DMS153 treated with DMSO at 0.1 percent for 48 hours (cell line): ENCODE results near the gene POGLUT3.
A peak's percentile ranks its signal among the peaks of the same experiment; 100 is the strongest.

Experiments used
- DNase-seq: peaks from one replicate; lab custom pipeline; 2025; ENCODE audit not compliant: unreplicated experiment; lab: John Stamatoyannopoulos, UW

The POGLUT3 gene

DNA sequence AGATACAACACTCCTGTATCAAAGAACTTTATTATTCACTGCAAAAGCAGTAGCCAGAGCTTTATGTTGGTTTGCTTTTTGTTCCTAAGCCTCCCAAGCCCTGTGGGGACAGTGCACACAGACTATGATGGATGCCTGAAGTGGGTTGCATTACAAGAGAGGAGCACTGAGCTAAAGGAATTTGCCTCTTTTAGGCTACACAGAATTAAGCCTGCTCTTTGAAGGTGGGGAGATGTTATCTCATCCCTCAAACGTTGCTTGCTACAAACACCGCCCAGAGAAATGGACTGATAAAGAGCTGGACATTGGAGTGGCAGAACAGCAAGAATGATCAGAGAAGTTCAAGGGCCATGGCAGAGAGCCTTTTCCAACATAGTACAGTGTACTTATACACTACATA lies 2.5 kb upstream of the POGLUT3 start:
- DNase-seq, result no peak

DNA sequence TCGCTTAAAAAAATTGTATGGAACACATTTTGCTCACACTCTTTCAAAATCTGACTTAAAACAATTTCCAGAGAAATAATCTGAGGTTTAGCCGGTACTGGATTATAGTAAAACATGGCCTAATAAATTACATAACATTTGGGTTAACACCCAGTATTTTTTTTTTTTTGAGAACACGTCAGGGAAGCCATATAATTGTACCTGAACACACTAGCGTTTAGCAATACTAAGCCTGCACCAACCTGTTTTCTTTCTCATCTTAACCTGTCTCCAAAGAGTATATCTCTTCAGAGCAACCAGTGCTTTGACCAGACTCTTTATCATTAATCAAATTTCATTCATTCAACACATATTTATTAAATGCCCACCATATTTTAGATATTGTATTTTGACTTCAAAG lies 2.0 kb upstream of the POGLUT3 start:
- DNase-seq, result no peak

GRCh38 chr11:108498816-108499408 lies 728 bp upstream of the POGLUT3 start:
- no peak for DNase-seq

GRCh38 chr11:108497317-108498045 lies 703 bp downstream of the POGLUT3 start:
- peak; percentile 79 for DNase-seq

GRCh38 chr11:108496643-108497256 lies 1.4 kb downstream of the POGLUT3 start:
- DNase-seq, result no peak

- DNase-seq, result no peak
Measured at GRCh38 chr11:108495326-108495725, 2.9 kb downstream of the POGLUT3 start.

- no peak for DNase-seq
Measured at GRCh38 chr11:108494182-108494581, 4.0 kb downstream of the POGLUT3 start.

GRCh38 chr11:108491936-108492335 lies 6.2 kb downstream of the POGLUT3 start:
- no peak for DNase-seq

DNA sequence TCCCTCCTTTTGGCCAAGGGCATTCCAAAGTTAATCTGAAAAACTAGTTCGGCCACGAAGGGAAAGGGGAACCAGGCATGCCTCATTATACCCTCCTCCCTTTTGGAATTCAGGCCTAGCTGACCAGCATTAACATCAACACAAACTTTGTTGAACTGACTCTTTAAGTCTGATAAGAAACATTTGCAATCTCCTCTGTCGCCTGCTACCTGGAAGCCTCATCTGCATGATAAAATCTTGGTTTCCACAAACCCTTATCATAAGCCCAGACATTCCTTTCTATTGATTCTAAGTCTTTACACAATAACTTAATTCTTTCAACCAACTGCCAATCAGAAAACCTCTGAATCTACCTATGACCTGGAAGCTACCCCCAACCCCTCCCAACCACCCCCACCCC lies 11.4 kb downstream of the POGLUT3 start:
- DNase-seq, result no peak

GRCh38 chr11:108486331-108486730 lies 11.9 kb downstream of the POGLUT3 start:
- no peak for DNase-seq

GRCh38 chr11:108483163-108483562 lies 15.0 kb downstream of the POGLUT3 start:
- DNase-seq, result no peak

- no peak for DNase-seq
Measured at GRCh38 chr11:108474664-108475463, 23.3 kb downstream of the POGLUT3 start.

DNA sequence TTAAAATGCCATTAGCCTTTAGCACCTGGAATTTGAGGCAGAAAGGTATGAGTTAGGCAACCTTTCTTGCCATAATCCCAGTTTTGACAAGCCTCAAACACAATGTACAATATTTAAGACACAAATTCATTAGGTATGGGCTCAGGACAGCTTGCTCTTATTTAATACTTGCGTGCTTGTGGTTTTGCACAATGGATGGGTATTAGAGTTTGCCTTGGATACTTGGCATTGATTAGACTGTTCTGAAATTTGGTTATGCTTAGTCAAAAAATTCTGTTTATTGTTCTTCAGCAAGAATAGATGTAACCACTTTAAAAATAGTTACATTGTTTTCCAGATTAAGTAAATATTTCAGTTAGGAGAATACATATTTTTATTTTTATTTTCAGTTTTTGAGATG lies 25.5 kb downstream of the POGLUT3 start:
- no peak for DNase-seq

DNA sequence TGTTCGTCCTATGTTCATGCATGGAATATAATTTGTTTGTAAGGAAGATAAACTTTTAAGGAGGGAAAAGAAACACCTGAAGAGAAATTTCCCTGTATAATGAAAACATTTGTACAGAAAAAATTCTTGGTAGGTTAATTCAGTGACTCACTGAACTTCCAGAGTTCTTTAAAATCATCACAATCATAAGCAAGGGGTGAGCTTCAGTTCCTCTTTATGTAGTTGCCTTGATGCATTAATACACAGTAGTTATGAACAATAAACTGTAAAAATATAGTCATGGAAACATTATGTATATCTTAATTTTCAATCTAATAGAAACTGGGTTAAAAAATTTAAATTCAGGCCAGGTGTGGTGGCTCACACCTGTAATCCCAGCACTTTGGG lies 29.7 kb downstream of the POGLUT3 start:
- DNase-seq, result no peak

DNA sequence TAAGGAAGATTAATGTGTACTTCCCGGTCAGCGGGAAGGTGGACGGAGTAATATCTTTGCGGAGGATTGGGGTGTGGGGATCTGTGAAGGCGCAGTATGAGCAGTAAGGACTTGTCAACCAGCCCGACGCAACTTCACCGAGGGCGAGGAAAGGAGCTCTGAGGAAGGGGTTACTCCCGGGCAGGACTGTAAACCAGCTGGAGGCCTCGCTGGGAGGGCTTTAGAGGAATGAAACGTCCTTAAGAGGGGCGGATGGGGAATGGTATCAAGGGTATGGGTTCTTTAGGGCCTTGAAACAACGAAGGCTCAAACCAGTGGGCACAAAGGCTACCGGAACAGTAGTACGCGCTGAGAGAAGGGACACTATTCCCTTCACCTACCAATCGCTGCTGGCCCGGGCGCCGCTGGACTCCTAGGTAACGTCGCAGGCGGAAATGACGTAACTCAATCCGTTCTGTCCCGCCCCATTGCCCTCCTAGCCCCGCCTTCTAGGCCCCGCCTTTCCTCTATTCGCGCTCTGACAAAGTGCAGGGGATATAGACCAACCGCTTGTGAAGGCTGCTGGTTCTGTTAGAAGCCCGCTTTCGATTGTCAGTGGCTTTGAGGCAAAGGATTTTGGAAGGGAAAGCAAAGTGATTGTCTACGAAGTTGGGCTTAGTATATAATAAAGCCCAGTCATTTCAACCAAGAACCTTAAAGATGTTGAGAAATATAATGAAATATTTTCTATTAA lies 30.9 kb downstream of the POGLUT3 start, which contains the start of gene C11orf65:
Gene C11orf65 (minus strand): TSS at position 439 of the 733 bp plus-strand sequence. CDS start 5,970 bp downstream, outside the sequence.
- DNase-seq, result peak; percentile 95

- DNase-seq, result no peak
Measured at GRCh38 chr11:108466405-108466804, 31.8 kb downstream of the POGLUT3 start.

DNA sequence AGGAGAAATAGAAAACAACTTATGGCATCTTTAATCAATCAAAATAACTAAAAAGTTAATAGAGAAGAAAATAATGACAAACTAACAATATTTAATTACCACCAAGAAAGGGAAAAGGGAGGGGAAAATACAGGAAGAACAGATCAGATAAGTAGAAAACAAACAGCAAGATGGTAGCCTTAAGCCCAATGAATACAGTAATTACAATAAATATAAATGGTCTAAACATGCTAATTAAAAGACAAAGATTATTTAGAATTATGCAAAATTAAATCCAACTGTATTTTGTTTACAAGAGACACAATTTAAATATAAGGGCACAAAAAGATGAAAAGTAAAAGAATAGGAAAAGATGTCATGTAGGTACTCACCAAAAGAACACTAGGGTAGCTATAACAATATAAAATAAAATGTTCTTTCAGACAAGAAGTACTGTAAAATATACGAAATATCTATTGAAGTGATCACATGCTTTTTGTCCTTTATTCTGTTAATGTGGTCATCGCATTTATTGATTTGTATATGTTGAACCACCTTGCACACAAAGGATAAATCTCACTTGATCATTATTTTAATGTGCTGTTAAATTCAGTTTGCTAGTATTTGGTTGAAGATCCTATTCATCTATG lies 44.9 kb downstream of the POGLUT3 start:
- no peak for DNase-seq
